Activated CD4-positive, alpha-beta T cell treated with anti-CD3 and anti-CD28 coated beads, Interleukin-2, amount 10 ng/mL, durations not matched to agents 24 days and 14 days (primary cell): ENCODE measurements around the gene PHKG1. TPM values are rescaled to one million over a fixed set of nuclear protein-coding genes. Genes with fewer than 3 reads are reported as not detected.
A peak's percentile ranks its signal among the peaks of the same experiment; 100 is the strongest.
"Not testable (repeated sequence)": the region's sequence is repeated elsewhere in the genome, so short reads cannot be mapped to it uniquely, and the experiment has no call there.

Source experiments
- DNase-seq: peaks from one replicate; pipeline ENCODE4 v3.0.0; 2022
- H3K27ac Mint-ChIP-seq: one replicate; pipeline ENCODE4 v1.8.0; 2022; ENCODE audit warnings: mild to moderate bottlenecking, mixed read lengths
- H3K27me3 Mint-ChIP-seq: one replicate; pipeline ENCODE4 v1.8.0; 2022; ENCODE audit warnings: mixed read lengths
- H3K36me3 Mint-ChIP-seq: one replicate; pipeline ENCODE4 v1.8.0; 2022; ENCODE audit warnings: low read depth, mild to moderate bottlenecking, mixed read lengths
- H3K4me1 Mint-ChIP-seq: one replicate; pipeline ENCODE4 v1.8.0; 2021; ENCODE audit warnings: mixed read lengths
- H3K4me3 Mint-ChIP-seq: one replicate; pipeline ENCODE4 v1.8.0; 2022; ENCODE audit warnings: mild to moderate bottlenecking, moderate library complexity, mixed read lengths
- H3K9me3 Mint-ChIP-seq: one replicate; pipeline ENCODE4 v1.8.0; 2021; ENCODE audit warnings: mixed read lengths
- intact Hi-C: fragments of 100-400 bp; cut with micrococcal nuclease; formaldehyde crosslinking; loops from one replicate; pipeline ENCODE4 v1.15.1; 2023
- total RNA-seq: library from RNA; stranded (reverse); gene quantifications from 2 replicates; pipeline ENCODE4 v1.2.3, GENCODE V29; 2022

Gene PHKG1
- 2.8 and 5.0 TPM in 2 replicates for total RNA-seq

DNA sequence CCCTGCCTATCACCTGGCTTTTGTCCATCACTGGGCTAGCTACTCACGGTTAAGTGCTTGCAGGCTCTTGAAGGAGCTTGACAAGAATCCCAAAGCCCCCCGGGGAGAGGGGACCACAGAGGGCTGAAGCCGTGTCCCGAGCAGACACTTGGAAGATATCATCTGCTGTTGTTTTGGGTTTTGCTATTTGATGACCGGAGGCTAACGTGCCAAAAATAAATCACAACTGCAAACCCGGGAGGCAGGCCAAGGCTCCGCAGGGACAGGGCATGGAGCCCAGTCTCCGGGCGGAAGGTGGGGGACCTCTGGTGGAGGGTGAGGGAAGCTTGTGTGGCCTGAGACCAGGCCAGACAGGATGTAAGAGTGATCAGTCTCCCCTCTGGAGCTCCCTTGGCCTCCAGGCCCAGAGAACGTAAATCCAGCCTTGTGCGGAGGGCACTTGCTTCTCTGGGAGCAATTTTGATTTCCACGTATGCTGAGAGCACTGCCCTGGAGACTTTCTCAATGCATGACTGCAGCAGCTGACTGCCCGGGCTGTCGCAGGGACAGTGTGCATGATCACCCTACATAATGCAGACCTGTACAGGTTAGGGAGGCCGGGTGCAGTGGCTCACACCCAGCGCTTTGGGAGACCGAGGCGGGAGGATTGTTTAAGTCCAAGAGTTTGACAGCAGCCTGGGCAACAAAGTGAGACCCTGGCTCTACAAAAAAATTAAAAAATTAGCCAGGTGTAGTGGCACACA is at the start of gene PHKG1:
PHKG1 (minus strand) TSS at position 164 of the 743 bp plus-strand sequence. CDS start 4,011 bp downstream, outside the sequence.
- H3K27me3 Mint-ChIP-seq: no peaks in the 10 kb centered on the region
- no peaks in the 10 kb centered on the region for H3K9me3 Mint-ChIP-seq
- H3K27ac Mint-ChIP-seq: no peak within 1 kb of the TSS
- intact Hi-C loops: no loop called here
- DNase-seq: no peak
- H3K36me3 Mint-ChIP-seq: peaks cover 11% of the 10 kb centered on the region
- peaks cover 2% of the 10 kb centered on the region for H3K4me1 Mint-ChIP-seq
- no peak within 1 kb of the TSS for H3K4me3 Mint-ChIP-seq

DNA sequence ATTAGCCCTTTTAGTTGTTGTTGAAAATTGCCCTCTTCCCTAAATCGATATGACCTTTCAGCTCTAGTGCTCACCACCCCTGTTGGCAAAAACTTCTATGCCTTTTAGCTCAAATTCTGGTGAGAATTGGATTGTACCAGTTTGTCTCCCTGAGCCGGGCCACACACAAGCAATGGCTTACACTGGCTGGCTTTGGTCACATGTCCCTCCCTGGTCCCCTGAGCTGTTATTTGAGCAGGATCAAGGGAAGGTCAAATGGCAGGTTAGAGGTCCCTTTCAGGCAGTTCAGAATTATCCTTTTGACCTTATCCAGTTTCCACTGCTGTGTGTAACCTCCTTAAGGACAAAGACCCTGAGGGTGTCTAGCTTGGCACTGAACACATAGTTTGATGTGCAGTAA is 38.3 kb upstream of the PHKG1 start:
- H3K27ac Mint-ChIP-seq, H3K4me3 Mint-ChIP-seq, DNase-seq, H3K4me1 Mint-ChIP-seq, H3K36me3 Mint-ChIP-seq, intact Hi-C loops, H3K27me3 Mint-ChIP-seq, H3K9me3 Mint-ChIP-seq: not testable (repeated sequence)

DNA sequence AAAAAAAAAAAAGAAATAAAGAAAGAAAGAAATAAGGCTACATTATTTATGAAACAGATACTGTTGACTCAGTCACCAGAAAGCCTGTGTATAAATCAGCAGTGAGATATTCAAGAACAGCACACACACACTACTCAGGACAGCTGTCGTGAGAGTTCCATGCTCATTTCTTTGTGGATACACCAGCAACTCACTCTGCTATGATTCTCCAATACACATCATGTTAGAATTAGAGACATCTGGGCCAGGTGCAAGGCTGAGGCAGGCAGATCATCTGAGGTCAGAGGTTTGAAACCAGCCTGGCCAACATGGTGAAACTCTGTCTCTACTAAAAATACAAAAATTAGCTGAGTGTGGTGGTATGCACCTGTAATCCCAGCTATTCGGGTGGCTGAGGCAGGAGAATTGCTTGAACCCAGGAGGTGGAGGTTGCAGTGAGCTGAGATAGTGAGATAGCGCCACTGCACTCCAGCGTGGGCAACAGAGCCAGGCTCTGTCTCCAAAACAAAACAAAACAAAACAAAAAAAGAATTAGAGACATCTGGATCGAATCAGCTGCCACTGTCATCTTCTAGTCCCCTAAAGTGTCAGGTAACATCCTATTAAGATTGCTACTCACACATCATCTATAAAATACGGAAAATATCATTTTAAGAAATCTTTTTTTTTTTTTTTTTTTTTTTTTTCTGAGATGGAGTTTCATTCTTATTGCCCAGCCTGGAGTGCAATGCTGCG is 34.7 kb upstream of the PHKG1 start:
- H3K4me1 Mint-ChIP-seq: no peaks in the 10 kb centered on the region
- H3K4me3 Mint-ChIP-seq: no peak overlapping the region
- H3K27me3 Mint-ChIP-seq: no peaks in the 10 kb centered on the region
- H3K36me3 Mint-ChIP-seq: no peaks in the 10 kb centered on the region
- no peaks in the 10 kb centered on the region for H3K9me3 Mint-ChIP-seq
- DNase-seq: no peak
- intact Hi-C loops: no loop called here
- H3K27ac Mint-ChIP-seq: no peak overlapping the region

DNA sequence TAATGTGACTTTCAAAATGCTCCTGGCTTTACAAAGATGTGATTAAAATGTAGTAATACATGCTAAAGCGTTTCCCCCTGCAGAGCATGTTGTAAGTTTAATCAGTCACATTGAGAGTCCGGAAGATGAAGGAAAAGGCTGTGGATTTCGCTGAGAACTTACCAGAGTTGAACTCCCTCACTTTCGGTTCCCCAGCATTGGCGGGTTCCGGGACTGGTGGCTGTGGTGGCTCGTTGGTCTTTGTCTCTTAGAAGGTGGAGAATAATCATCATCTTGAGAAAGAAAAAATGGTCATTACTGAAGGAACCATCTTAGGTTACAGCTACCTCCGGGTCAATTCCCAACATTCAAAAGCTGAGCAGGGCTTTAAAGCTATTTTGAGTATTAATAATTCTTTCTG is 33.1 kb upstream of the PHKG1 start:
- intact Hi-C loops: no loop called here

DNA sequence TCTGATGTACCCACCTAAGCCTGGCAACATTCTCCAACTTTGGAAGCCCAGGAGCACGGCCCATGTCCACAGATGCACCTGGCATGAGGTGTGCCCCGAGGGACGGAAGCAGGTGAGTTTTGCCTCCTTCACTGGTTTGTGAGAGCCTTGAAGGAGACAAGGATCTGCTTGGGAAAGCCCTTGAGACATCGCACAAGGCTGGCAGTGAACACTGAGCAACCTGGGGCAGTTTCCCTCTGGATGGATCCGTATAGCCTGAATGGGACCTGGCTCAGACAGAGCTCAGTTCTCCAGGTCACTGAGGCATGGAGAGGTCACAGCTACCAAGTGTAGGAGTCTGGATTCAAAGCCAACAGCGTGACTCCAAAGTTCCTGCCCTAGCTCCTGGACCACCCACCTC is 32.2 kb upstream of the PHKG1 start:
- Mint-ChIP-seq H3K4me1 (no peaks in the 10 kb centered on the region), H3K9me3 (no peaks in the 10 kb centered on the region), H3K27me3 (no peaks in the 10 kb centered on the region), H3K4me3 (no peak overlapping the region), H3K27ac (no peak overlapping the region), H3K36me3 (no peaks in the 10 kb centered on the region)
- DNase-seq: no peak
- intact Hi-C loops: no loop called here

More for the DNA sequence above, 33.1 kb upstream of the PHKG1 start:
- no peaks in the 10 kb centered on the region for H3K27me3 Mint-ChIP-seq
- no peaks in the 10 kb centered on the region for H3K36me3 Mint-ChIP-seq
- no peaks in the 10 kb centered on the region for H3K4me1 Mint-ChIP-seq
- no peaks in the 10 kb centered on the region for H3K9me3 Mint-ChIP-seq
- H3K27ac Mint-ChIP-seq: no peak overlapping the region
- no peak for DNase-seq
- no peak overlapping the region for H3K4me3 Mint-ChIP-seq

DNA sequence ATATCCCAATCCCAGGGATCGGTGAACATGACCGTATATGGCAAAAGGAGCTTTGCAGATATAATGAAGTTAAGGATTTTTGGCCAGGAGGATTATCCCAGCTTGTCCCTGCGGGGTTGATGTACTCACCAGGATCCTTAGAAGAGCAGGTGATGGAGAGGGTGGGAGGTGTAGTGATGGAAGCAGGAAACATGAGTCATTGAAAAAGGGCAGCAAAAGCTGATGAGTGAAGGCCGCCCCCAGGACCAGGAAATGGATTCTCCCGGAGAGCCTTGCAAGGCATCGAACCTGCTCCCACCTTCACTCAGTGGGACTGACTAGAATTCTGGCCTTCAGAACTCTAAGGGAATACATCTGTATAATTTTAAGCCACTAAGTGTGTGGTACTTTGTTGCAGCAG is 28.7 kb upstream of the PHKG1 start:
- H3K9me3 Mint-ChIP-seq: no peaks in the 10 kb centered on the region
- intact Hi-C loops: no loop called here
- H3K4me3 Mint-ChIP-seq: no peak overlapping the region
- no peaks in the 10 kb centered on the region for H3K4me1 Mint-ChIP-seq
- peaks cover 10% of the 10 kb centered on the region for H3K27me3 Mint-ChIP-seq
- no peak for DNase-seq
- H3K27ac Mint-ChIP-seq: no peak overlapping the region
- H3K36me3 Mint-ChIP-seq: no peaks in the 10 kb centered on the region

DNA sequence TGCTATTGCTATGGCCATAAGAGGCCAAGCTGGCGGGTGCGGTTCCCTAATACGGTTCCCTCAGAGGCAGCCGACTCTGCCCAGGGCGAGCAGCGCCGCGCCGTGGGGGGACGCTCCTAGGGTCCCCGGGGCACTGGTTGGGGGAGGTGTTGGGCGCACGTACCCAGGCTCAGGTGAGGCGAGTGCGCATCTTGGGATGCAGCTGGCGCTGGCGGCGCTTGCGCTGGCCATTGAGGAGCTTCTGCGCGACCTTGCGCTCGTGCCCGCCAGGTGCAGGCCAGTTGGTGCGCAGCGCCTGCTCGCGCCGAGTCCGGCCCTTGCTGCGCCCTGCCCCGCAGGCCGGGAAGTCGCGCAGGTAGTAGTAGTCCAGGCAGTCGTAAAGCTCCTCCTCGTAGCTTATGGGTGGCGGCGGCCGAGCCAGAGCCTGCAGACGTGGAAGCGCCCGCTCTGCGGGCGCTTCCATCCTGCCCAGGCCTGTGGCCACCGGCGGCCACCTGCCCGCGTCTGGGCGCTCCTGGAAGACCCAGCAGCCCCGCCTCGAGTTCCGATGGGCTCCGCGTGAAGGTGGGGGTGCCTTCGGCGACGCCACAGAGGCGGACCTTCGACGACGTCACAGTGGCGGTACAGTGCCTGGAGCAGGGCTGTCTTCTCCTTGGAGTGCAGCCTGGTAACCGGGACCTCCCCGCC is 23.2 kb upstream of the PHKG1 start, which contains the start of gene NUPR2:
NUPR2 (minus strand) TSS at position 566 of the 687 bp plus-strand sequence; CDS start at position 463, 103 bp downstream.
- H3K9me3 Mint-ChIP-seq: no peaks in the 10 kb centered on the region
- no peaks in the 10 kb centered on the region for H3K36me3 Mint-ChIP-seq
- no peak for DNase-seq
- H3K27me3 Mint-ChIP-seq: peaks cover 20% of the 10 kb centered on the region
- no peak within 1 kb of the TSS for H3K27ac Mint-ChIP-seq
- intact Hi-C loops: no loop called here
- no peaks in the 10 kb centered on the region for H3K4me1 Mint-ChIP-seq
- no peak within 1 kb of the TSS for H3K4me3 Mint-ChIP-seq

DNA sequence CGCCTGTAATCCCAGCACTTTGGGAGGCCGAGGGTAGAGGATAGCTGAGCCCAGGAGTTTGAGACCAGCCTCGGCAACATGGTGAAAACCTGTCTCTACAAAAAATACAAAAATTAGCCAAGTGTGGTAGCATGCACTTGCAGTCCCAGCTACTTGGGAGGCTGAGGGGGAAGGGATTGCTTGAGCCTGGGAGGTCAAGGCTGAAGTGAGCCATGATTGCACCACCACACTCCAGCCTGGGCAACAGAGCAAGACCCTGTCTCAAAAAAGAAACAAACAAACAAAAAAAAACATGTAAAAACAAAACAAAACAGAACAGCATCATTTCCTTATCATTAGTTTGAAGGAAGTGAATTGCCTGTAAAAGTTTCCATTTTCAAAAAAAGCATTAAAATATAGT is 19.5 kb upstream of the PHKG1 start:
- DNase-seq, H3K4me1 Mint-ChIP-seq, H3K36me3 Mint-ChIP-seq, H3K27ac Mint-ChIP-seq, H3K9me3 Mint-ChIP-seq, H3K4me3 Mint-ChIP-seq, intact Hi-C loops: not testable (repeated sequence)
- H3K27me3 Mint-ChIP-seq: peaks cover 14% of the 10 kb centered on the region

DNA sequence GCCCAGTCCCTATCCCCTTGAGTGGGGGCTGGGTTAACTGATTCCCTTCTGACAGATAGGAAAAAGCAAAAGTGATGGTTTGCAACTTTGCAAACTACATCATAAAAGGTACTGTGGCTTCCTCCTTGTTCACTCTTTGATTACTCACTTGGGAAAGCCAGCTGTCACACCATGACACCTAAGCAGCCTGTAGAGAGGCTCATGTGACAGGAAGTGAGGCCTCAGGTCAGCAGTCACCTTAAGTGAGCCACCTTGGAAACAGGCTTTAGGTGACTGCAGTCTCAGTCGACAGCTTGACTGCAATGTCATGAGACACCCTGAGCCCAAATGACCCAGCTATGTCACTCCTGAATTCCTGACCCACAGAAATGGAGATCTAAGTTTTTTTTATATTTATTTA is 17.9 kb upstream of the PHKG1 start:
- no peak overlapping the region for H3K4me3 Mint-ChIP-seq
- peaks cover 20% of the 10 kb centered on the region for H3K36me3 Mint-ChIP-seq
- peaks cover 8% of the 10 kb centered on the region for H3K27me3 Mint-ChIP-seq
- H3K9me3 Mint-ChIP-seq: peaks cover 11% of the 10 kb centered on the region
- peaks cover 14% of the 10 kb centered on the region for H3K4me1 Mint-ChIP-seq
- no peak for DNase-seq
- H3K27ac Mint-ChIP-seq: no peak overlapping the region
- intact Hi-C loops: no loop called here

DNA sequence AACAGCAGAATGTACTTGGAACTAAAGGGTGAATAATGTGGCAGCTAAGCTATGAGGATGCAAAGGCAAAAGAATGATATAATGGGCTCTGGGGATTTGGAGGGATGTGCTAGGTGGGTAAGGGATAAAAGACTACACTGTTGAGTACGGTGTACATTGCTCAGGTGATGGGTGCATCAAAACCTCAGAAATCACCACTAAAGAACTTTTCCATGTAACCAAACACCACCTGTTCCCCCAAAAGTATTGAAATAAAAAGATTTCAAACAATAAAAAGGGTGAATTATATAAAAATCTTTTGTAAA is 15.2 kb upstream of the PHKG1 start:
- intact Hi-C loops: loop anchor here (2.0 to 5.0 kb wide), 3 partner anchors 97 to 536 kb away; partner anchors contain the start of genes MRPS17 and VOPP1
- peaks cover 11% of the 10 kb centered on the region for H3K9me3 Mint-ChIP-seq
- H3K36me3 Mint-ChIP-seq: peaks cover 33% of the 10 kb centered on the region
- no peak for DNase-seq
- H3K27me3 Mint-ChIP-seq: no peaks in the 10 kb centered on the region
- peak overlapping the region; percentile 95 for H3K4me3 Mint-ChIP-seq
- peaks cover 23% of the 10 kb centered on the region for H3K4me1 Mint-ChIP-seq
- peak overlapping the region; percentile 98 for H3K27ac Mint-ChIP-seq

DNA sequence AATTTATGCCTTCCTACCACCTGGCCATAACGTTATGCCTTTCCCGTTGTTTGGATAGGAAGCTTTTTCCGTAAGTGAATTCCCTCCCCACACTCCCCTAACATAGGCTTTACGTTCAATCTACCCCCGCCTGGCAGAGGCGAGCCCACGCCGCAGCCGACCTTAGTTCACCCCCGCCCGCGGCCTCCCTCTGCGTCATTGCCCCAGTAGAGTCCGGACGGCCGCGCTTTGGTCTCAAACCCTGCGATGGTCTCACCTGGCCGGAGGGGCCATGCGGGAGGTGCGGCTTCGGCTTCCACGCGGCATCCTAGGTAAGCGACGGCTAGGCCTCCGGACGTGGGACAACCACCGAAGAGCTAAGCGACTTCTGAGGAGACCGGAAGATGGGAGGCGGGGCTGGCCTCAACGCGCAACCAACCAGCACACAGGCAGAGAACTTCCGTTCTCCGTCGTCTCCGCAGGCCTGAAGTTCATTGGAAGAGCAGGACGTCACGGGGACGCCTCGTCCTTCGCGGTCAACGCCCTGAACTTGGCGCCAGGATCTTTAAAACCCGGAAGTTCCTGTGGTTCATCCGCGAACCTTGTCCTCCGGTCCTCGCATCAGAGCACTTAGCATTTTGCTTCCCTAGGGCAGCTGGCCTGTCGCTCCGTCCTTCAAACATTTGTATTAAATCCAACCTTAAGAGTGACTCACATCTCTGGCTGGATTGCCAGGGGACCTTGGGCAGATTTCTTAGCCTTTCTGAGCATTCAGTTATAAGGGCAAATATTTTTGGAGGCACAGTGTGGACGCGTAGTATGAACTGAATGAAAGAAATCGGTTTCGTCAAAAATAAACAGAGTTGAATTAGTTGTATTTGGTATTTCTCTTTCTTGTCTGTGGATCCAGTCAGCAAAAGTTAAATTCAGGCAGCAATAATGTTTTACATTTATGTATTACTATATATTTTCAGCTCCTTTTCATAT is 13.6 kb upstream of the PHKG1 start, which contains the start of gene CHCHD2:
CHCHD2 (minus strand) TSS at position 369 of the 966 bp plus-strand sequence; CDS start at position 306, 63 bp downstream.
- Mint-ChIP-seq H3K4me3 (peak within 1 kb of the TSS; percentile 95), H3K27me3 (no peaks in the 10 kb centered on the region), H3K36me3 (peaks cover 45% of the 10 kb centered on the region), H3K27ac (peak within 1 kb of the TSS; percentile 98), H3K9me3 (peaks cover 11% of the 10 kb centered on the region), H3K4me1 (peaks cover 23% of the 10 kb centered on the region)
- DNase-seq: peak; percentile 98
- intact Hi-C loops: loop anchor here (1.0 to 5.0 kb wide), 7 partner anchors 42 to 1347 kb away; partner anchors contain the start of genes CCT6A, MRPS17, PSPH and SEC61G

DNA sequence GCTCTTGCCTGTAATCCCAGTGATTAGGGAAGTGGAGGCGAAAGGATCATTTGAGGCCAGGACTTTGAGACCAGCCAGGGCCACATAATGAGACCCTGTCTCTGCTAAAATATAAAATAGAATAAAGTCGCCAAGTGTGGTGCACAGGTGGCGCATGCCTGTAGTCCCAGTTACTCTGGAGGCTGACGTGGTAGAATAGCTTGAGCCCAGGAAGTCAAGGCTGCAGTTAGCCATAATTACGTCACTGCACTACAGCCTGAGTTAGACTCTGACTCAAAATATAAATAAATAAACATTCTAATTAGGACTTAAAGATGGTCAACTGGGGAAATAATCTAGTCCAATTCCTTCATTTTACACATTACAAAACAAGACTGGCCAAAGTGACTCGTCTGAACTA is 12.8 kb upstream of the PHKG1 start:
- peak overlapping the region; percentile 98 for H3K27ac Mint-ChIP-seq
- intact Hi-C loops: loop anchor here (5.0 kb wide), 2 partner anchors 153 to 533 kb away; partner anchors contain the start of genes MRPS17 and VOPP1
- DNase-seq: peak; percentile 74

DNA sequence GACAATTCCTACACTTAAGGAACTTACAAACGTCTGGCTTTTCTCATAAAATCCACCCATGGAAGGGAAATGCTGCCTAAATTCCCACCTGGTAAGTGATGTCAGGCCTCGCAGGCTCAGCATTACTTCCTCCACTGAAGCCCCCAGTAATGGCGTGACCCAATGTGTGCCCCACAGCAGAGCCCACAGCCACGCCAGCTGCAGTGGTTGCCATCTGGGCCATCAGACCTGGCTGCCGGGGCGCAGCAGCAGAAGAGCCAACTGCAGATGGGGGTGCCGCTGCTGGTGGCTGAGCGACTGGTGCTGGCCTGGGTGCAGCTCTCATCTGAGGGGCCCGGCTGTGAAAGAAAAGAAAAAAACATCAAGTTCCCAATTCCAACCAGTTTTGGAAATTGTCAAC is 11.4 kb upstream of the PHKG1 start:
- intact Hi-C loops: not testable (repeated sequence)

More for the DNA sequence above, 12.8 kb upstream of the PHKG1 start:
- no peaks in the 10 kb centered on the region for H3K27me3 Mint-ChIP-seq
- peaks cover 11% of the 10 kb centered on the region for H3K9me3 Mint-ChIP-seq
- peak overlapping the region; percentile 95 for H3K4me3 Mint-ChIP-seq
- H3K4me1 Mint-ChIP-seq: peaks cover 22% of the 10 kb centered on the region
- peaks cover 54% of the 10 kb centered on the region for H3K36me3 Mint-ChIP-seq

More for the DNA sequence above, 11.4 kb upstream of the PHKG1 start:
- not testable (repeated sequence) for H3K4me3 Mint-ChIP-seq, DNase-seq, H3K27me3 Mint-ChIP-seq, H3K27ac Mint-ChIP-seq
- peaks cover 20% of the 10 kb centered on the region for H3K4me1 Mint-ChIP-seq
- peaks cover 11% of the 10 kb centered on the region for H3K9me3 Mint-ChIP-seq
- peaks cover 62% of the 10 kb centered on the region for H3K36me3 Mint-ChIP-seq
